HG03442 (cell line): Measurements from ENCODE around the gene YJU2.
"Not testable (repeated sequence)": the region's sequence is repeated elsewhere in the genome, so short reads cannot be mapped to it uniquely, and the experiment has no call there.

Experiments used
- ATAC-seq: cut with Tn5 transposase; IDR thresholded peaks from one replicate; pipeline ENCODE4 v1.9.1; 2021; ENCODE audit warnings: mild to moderate bottlenecking, moderate library complexity; ENCODE audit not compliant: unreplicated experiment

The YJU2 gene

DNA sequence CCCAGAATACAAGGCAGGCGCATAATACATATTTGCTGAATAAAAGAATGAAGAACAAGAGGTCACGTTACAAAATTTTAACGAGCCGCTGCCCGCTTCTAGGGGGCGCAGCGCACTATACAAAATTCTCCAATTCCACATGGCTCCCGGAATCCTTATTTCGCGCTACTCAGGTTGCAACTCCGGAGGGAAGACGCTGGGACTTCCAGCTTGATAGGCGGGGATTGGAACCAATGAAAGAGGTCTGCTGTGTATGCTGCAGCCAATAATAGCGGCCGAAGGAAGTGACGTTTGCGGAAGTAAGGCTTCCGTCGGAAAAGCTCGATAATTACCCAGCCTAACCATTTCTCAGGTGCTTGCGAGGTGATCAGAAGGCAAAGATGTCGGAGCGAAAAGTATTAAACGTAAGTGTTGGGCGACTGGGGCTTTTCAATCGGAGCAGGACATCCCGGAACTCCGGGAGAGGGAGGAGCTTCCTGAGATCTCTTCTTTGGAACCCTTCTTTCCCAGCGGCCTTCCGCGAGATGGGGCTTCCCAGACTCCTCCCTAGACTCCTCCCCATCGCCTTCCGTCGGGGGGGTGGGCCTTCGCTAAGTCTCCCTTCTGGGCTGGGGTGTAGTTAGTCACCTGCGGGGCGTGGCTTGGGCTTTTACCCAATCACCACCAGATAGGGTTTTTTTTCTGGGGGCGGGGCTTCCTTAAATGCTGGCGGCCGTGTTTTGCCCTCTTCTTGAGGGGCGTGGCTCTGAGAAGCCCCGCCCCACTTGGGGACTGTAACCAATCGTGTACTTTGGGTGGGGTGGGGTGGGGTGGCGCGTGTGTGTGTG lies at the start of gene YJU2:
YJU2 (plus strand) TSS at position 314 of the 827 bp plus-strand sequence; CDS start at position 381, 67 bp downstream.
- ATAC-seq: peak; percentile 82

DNA sequence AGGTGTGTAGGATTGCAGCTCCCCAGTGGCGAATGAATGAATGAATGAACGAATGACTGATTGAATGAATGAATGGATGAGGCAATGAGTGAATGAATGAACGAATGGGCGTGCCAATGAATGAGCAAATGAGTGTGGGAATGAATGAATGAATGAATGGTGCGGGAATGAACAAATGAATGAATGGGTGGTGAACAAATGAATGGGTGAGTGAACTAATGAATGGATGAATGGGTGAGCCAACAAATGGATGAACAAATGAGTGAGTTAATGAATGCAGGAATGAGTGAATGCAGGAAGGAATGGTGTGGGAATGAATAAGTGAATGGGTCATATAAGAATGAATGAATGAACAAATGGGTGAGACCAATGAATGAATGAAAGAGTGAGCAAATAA lies 49.7 kb upstream of the YJU2 start:
- no peak for ATAC-seq

DNA sequence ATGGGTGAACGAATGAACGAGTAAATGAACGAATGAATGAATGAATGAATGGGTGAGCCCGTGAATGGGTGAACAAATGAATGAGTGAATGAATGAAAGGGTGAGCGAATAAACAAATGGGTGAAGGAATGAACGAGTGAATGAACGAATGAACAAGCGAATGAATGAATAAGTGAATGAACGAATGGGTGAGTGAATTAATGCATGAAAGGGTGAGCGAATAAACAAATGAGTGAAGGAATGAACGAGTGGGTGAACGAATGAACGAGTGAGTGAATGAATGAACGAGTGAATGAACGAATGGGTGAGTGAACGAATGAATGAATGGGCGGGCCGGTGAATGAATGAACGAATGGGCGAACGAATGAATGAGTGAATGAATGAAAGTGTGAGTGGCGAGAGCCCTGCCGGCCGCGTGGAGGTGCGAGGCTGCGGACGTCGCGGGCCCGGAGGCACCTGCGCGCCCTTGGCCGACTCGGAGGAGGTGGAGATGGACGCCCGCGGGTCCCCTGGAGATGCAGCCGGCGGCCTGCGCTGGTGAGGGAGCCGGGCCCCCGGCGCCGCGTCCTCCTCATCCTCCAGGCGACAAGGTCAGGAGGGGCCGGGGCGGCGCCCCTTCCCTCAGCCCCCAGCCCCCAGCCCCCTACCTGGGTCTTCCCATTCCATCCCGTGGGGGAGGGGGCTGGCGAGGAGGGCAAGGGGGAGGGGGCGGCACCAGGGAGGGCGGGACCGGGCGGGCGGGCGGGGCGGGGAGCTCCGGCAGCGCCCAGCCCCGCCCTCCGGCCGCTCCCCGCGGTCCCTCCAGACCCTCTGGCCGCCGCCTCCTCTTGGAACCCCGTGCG lies 49.0 kb upstream of the YJU2 start:
- ATAC-seq: no peak

DNA sequence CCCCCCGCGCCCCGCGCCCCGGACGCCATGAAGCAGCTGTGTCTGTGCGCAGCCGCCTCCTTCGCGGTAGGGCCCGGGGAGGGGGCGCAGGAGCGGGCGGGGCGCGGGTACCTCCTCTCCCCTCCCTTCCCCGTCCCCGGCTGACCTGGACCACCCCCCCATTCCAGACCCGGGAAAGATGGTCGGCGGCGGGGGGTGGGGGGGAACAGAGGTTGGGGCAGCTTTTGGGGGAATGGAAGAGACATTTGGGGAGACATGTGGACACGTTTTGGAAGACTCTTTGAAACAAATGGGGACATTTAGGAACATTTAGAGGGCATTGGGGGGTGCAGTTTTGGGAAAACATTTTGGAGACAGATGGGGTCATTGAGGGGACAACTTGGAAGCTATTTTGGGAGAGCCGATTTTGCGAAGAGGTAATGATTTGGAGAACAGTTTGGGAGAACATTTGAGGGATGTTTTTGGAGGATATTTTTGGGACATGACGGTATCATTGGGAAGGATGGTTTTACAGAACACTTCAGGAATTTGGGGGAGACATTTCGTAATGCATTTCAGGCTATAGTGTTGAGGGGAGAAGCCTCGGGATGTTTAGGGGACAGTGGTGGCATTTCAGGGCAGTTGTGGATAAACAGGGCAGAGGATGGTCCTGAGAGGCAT lies 48.3 kb upstream of the YJU2 start:
- ATAC-seq: no peak

DNA sequence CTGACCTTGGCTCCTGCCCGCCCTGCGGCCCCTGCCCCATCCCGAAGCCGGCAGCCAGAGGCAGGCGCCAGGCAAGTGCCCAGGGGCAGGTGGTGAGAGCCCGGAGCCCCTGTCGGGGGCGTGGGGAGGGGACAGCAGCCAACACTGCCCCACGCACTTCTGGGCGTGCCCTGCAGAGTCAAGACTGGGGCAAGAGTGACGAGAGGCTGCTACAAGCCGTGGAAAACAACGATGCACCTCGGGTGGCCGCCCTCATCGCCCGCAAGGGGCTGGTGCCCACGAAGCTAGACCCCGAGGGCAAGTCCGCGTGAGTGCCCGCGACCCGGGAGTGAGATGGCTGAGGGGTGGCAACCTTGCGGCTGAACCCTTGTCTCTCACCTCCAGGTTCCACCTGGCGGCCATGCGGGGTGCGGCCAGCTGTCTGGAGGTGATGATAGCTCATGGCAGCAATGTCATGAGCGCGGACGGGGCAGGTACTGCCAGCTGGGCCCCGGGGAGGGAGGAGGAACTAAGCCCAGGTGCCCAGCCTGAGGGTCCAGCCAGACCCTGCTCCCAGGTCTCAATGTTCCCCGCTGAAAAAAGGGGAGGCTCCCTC lies 47.1 kb upstream of the YJU2 start:
- ATAC-seq: no peak

DNA sequence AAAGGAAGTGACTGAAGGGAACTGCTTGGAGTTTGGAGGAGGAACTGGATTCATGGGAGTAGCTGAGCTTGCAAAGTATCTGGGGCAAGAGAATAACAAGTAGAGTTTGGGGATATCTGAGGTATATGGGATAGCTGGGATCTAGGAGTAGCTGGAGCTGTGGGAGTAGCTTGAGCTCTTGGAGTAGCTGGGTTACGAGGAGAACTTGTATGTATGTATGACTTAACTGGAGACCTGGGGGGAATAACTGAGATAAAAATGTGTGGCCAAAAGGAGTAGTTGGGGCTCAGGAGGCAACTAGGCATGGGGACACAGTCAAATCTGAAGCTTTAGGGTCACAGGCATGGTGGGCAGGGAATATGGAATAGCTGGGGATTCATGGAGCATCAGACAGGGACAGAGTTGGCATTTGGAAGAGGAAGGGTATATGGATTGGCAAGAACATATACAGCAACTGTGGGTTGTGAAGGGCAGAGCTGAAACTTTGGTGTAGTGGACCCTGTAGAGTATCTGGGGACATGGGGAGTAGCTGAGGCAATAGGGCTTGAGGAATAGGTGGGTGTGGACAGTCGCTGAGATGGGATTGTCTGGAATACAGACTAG lies 45.8 kb upstream of the YJU2 start:
- no peak for ATAC-seq

DNA sequence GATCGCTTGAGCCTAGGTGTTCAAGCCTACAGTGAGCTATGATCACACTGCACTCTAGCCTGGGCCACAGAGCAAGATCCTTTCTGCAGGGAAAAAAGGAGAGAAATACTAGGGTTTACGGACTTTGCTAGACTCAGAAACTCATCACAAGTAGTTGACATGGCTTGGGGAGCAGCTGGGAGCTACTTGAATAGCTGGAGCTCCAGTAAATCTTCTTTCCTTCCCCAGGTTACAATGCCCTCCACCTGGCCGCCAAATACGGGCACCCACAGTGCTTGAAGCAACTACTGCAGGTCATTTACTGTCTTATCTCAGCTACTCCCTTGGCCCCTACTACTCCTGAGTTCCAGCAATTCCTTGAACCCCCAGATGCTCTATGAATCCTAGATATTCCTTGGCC lies 45.1 kb upstream of the YJU2 start:
- ATAC-seq: no peak

DNA sequence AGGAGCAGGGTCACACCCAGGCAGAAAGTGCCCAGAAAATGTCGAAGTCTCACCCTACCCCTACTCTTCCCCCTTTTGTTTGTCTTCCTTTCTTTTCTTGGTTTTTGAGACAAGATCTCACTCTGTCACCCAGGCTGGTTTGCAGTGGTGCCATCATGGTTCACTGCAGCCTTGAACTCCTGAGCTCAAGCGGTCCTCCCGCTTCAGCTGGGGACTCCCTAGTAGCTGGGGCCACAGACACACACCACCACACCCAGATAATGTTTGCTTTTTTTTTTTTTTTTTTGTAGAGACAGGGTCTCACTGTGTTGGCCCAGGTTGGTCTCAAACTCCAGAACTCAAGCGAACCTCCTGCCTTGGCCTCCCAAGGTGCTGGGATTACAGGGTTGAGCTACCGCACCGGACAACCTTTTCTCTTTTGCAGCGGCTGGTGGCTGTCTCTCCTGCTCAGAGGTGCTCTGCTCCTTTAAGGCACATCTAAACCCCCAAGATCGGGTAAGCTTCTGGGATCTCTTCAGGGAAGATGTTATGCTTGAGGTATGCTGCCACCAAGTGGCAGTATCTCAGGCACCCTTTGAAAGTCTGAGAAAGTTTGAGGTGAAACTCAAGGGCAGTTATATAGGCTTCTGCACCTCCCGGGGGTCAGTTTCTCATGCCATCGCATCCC lies 39.9 kb upstream of the YJU2 start:
- ATAC-seq: no peak

DNA sequence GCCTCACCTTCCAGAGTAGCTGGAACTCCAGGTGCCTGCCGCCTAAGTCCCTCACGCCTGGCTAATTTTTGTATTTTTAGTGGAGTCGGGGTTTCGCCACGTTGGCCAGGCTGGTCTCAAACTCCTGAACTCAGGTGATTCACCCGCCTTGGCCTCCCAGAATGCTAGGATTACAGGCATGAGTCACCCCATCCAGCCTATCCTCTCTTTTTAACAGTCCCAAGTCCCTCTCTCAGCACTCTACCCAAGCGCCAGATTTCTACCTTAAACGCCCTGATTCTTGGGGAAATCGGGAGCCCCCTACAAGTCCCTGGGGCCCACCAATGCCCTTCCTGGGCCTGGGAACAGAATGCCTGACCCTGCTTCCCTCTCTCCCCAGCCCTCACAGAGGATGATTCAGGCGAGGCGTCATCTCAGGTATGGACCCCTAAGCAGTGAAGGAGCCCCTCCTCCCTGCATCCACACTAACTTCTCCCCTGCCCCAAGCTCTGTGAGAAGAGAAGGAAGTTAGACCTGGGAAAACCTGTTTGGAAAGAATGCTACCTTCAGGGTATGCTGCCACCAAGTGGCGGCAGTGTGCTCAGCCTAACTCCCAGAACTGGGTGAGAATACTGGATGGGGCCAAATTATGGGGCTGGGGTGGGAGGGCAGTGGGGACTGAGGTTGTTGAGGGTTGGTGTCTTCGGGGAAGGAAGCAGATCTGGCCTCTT lies 38.3 kb upstream of the YJU2 start:
- no peak for ATAC-seq

DNA sequence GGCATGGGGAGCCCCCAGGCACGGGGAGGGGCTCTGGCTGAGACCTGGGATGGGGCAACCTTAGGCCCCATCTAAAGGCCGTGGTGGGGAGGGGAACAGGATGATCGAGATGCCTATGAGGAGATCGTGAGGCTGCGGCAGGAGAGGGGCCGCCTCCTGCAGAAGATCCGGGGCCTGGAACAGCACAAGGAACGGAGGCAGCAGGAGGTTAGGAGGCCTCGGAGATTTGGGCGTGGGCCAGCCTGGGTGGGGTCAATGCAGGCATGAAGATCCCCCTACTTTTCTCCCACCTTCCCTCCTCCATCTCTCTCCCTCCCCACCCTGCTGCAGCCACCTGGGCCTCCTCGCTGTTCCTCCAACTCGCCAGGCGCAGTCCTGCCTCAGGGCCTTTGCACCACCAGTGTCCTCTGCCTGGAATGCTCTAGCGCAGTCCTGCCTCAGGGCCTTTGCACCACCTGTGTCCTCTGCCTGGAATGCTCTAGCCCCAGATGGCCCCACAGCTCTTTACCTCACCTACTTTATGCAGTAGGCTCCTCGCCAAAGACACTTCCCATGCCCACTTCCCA lies 36.6 kb upstream of the YJU2 start:
- ATAC-seq: no peak

DNA sequence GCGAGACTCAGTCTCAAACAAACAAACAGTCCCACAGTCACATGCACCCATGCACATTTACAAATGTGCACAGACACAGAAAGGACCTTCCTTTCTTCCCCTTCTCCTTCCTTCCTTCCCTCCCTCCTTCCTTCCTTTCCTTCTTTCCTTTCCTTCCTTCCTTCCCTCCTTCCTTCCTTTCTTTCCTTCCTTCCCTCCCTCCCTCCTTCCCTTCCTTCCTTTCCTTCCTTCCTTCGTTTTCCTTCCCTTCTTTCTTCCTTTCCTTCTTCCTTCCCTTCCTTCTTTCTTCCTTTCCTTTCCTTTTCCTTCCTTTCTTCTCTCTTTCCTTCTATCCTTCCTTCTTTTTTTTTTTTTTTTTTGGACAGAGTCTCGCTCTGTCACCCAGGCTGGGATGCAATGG lies 33.8 kb upstream of the YJU2 start:
- no peak for ATAC-seq

DNA sequence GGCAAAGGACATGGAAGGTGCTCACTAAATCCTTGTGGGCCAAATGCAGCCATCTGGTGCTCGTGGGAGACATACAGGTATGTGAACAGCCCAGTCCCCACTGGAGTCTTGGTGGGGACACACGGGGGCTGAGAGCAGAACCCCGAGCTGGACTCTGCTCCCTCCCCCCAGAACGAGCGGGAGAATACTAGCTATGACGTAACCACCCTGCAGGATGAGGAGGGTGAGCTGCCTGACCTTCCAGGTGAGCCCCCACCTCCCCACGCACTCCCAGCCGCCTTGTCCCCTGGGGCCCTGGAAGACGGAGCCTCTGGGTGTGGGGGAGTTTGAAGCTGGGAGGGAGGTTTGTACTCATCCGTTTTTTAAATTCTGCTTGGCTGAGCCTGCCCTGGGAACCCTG lies 31.1 kb upstream of the YJU2 start:
- ATAC-seq: no peak

DNA sequence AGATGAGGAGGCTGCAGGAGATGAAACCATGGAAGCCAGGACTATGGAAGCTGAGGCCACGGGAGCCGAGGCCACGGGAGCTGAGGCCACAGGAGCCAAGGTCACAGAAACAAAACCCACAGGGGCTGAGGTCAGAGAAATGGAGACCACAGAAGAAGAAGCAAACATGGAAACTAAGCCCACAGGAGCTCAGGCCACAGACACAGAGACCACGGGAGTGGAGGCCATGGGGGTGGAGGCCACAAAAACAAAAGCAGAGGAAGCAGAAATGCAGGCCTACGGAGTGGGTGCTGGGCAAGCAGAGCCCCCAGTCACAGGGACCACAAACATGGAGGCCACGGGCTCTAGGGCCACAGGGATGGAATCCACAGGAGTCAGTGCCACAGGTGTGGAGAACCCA lies 30.0 kb upstream of the YJU2 start:
- no peak for ATAC-seq

DNA sequence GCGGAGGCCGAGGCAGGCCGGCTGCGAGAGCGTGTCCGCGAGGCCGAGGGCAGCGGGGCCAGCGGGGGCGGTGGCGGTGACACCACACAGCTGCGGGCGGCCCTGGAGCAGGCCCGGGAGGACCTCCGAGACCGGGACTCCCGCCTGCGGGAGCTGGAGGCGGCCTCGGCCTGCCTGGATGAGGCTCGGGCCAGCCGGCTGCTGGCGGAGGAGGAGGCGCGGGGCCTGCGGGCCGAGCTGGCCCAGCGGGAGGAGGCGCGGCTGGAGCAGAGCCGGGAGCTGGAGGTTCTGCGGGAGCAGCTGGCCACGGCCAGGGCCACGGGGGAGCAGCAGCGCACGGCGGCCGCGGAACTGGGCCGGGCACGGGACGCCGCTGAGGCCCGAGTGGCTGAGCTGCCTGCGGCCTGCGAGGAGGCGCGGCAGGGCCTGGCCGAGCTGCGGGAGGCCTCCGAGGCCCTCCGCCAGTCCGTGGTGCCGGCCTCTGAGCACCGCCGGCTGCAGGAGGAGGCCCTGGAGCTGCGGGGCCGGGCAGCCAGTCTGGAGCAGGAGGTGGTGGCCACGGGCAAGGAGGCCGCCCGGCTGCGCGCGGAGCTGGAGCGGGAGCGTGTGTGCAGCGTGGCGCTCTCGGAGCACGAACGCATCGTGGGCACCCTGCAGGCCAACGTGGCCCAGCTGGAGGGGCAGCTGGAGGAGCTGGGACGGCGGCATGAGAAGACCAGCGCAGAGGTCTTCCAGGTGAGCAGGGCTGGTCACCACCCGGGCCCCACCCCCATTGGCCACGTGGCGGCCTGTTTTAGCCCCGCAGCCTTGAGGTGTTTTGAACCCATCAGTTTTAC lies 29.2 kb upstream of the YJU2 start:
- no peak for ATAC-seq

DNA sequence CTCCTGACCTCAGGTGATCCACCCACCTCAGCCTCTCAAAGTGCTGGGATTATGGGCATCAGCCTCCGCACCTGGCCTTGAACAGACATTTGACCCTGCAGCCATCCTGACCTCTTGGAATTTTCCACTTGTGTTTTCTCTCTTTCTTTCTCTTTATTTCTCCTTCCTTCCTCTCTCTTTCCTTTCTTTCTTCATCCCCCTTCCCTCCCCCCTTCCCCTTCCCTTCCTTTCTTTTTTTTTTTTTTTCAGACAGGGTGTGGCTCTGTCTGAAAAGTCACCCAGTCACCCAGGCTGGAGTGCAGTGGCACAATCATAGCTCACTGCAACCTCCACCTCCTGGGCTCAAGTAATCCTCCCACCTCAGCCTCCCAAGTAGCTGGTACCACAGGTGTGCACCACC lies 28.4 kb upstream of the YJU2 start:
- not testable (repeated sequence) for ATAC-seq

DNA sequence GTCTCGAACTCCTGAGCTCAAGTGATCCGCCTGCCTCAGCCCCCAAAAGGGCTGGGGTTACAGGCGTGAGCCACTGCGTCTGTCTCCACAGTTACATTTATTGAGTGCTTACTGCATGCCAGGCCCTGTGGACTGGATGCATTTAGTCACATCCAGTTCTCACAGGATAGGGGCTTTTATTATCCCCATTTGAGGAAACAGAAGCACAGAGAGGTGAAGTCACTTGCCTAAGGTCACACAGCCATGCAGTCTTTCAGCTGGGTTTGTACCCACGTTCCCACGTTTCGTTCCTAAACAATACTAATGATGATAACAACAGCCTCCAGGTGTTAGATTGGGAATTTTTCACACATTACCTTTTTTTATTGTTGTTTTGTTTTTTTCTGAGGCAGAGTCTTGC lies 26.7 kb upstream of the YJU2 start:
- ATAC-seq: no peak

DNA sequence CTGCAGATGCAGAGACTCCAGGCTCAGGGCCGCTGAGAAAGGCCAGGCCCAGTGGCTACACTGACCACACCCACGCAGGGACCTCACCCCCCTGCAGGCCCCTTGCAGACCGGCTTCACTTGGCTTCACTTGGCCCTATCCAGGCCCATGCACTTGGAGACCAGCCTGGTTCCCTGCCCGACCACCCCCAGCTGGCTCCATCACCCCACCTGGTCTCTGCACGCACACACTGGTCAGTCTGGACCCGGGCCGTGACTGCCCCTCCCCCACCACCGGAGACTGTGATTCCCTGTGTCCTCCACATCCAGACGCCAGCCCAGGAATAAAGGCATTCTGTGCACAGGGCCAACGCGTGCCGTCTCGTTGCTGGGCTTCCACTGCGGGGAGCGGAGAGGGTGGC lies 22.4 kb upstream of the YJU2 start:
- no peak for ATAC-seq

DNA sequence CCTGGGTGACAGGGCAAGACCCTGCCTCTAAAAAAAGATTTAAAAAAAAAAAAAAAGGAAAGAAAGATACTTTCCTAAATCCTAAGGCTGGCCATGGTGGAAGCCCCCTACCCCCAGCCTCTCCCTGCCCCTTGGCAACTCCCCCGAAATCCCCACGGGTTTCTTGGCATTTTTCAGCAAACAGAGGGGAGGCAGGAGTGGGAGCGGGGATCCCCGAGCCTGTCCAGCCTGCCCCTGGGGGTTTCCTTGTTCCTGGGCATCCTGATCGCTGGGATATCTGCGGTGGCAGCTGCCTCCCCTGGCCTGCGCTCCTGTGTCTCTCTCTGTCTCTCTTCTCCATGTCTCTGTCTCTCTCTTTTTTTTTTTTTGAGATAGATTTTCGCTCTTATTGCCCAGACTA lies 21.0 kb upstream of the YJU2 start:
- ATAC-seq: no peak
